T follicular helper cell (primary cell): ENCODE measurements around the gene CPXM2.
"Not testable (repeated sequence)": the region's sequence is repeated elsewhere in the genome, so short reads cannot be mapped to it uniquely, and the experiment has no call there.

ENCODE experiments used
- DNase-seq: peaks from one replicate; pipeline ENCODE4 v3.0.0-alpha.2; 2020; ENCODE audit warnings: low read depth

Gene CPXM2

GRCh38 chr10:123743441-123744223 lies 148.0 kb downstream of the CPXM2 start:
- no peak for DNase-seq

GRCh38 chr10:123742751-123743440 lies 148.7 kb downstream of the CPXM2 start:
- no peak for DNase-seq

- no peak for DNase-seq
Measured at GRCh38 chr10:123741711-123742110, 149.9 kb downstream of the CPXM2 start.

- no peak for DNase-seq
Measured at GRCh38 chr10:123741146-123741545, 150.5 kb downstream of the CPXM2 start.

GRCh38 chr10:123736917-123737316 lies 154.7 kb downstream of the CPXM2 start:
- not testable (repeated sequence) for DNase-seq

- DNase-seq = no peak
Measured at GRCh38 chr10:123729523-123729922, 162.1 kb downstream of the CPXM2 start.

GRCh38 chr10:123726836-123727235 lies 164.8 kb downstream of the CPXM2 start:
- DNase-seq = no peak

- DNase-seq = no peak
Measured at GRCh38 chr10:123726381-123726780, 165.2 kb downstream of the CPXM2 start.

GRCh38 chr10:123724747-123725146 lies 166.9 kb downstream of the CPXM2 start:
- DNase-seq = no peak

- no peak for DNase-seq
Measured at GRCh38 chr10:123722351-123722750, 169.3 kb downstream of the CPXM2 start.

GRCh38 chr10:123721441-123722049 lies 170.1 kb downstream of the CPXM2 start:
- no peak for DNase-seq

- DNase-seq = no peak
Measured at GRCh38 chr10:123720536-123720935, 171.1 kb downstream of the CPXM2 start.

GRCh38 chr10:123718544-123719060 lies 173.0 kb downstream of the CPXM2 start:
- DNase-seq = no peak

GRCh38 chr10:123717336-123717735 lies 174.3 kb downstream of the CPXM2 start:
- no peak for DNase-seq

- DNase-seq = no peak
Measured at GRCh38 chr10:123715546-123715945, 176.1 kb downstream of the CPXM2 start.

- DNase-seq = no peak
Measured at GRCh38 chr10:123706236-123706635, 185.4 kb downstream of the CPXM2 start.

- DNase-seq = no peak
Measured at GRCh38 chr10:123704812-123705211, 186.8 kb downstream of the CPXM2 start.

- no peak for DNase-seq
Measured at GRCh38 chr10:123704076-123704475, 187.5 kb downstream of the CPXM2 start.

GRCh38 chr10:123703195-123703790 lies 188.3 kb downstream of the CPXM2 start:
- DNase-seq = no peak
